Activated T-cell treated with anti-CD3 and anti-CD28 coated beads, Interleukin-2, amount 50 U/mL, for 48 hours (primary cell): Measurements from ENCODE around the gene ROR1.
"Not testable (repeated sequence)": the region's sequence is repeated elsewhere in the genome, so short reads cannot be mapped to it uniquely, and the experiment has no call there.

Experiments used
- DNase-seq, 2 experiments: peaks; one replicate each; pipeline ENCODE4 v3.0.0-alpha.2; 2020

ROR1 gene

DNA sequence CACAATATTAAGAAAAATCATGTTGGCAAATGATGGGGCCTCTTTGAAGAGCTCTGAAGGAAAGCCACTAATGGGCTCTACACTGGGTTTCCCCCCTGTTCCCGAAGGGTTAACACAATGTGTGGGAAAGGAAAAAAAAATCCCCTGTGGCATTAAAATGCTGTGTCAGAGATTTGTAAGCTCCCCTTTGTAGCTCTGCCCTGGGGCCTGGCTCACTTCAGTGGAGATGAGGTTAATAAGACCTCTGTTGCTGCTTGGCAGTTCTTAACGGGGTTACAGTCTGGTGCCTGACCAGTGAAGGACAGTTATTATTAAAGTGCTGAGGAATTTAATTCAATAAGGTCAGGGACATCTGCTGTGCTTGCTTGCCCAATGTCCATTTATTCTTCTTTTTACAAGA is 299.9 kb downstream of the ROR1 start:
- DNase-seq: no peak

GRCh38 chr1:64074767-64075166 is 300.9 kb downstream of the ROR1 start:
- no peak for DNase-seq

DNA sequence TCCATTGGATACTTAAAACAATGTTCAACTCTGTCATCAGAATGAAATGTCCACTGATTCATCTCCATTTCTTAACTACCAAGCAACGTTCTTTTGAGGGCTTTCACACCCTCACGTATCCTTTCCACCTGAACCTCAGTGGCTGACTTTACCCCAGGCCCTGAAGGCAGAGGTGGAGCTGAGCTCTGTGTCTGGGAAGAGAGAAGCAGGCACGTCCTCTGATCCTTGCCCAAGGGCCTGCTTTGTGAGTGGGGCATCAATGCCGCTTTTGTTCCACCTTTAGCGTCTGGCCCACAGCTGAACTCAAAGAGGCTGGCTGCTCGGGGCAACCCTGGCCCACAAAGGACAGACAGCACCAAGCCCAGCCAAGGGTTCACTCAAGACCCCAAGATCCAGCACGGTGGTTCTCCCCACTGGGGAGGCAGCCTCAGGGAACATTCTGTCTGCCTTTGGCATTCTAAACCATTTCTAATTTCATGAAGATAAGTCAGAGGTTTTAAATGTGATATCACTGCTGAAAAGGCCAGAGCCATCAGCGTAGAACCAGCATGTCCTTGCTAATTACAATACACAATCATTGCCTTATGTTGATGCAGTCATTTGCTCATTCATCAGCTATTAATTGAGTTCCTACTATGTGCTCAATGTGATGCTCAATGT is 303.6 kb downstream of the ROR1 start:
- DNase-seq: no peak

DNA sequence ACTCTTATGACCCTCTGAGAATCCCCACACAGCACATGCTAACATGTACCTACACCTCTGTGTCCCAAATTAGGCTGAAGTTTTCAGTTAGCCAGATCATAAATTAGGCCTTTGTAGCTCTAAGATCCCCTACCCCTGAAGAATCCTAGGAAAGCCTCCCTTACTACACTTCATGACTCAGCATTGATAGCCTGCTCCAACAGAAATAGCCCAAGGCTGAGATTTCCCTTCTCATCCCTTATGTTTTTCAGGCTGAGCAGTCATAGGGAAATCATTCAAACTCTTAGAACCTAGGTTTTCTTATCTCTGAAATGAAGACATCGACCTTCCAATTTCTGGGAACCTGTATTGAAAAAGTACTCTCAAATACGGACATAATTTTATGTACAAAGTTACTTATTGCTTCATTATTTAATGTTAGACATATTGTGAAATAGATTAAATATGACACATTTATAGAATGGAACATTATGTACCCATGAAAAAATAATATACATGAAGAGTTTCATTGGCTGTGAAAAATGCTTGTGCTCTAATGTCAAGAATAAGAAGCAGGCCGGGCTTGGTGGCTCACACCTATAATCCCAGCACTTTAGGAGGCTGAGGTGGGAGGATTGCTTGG is 307.2 kb downstream of the ROR1 start:
- DNase-seq: no peak

DNA sequence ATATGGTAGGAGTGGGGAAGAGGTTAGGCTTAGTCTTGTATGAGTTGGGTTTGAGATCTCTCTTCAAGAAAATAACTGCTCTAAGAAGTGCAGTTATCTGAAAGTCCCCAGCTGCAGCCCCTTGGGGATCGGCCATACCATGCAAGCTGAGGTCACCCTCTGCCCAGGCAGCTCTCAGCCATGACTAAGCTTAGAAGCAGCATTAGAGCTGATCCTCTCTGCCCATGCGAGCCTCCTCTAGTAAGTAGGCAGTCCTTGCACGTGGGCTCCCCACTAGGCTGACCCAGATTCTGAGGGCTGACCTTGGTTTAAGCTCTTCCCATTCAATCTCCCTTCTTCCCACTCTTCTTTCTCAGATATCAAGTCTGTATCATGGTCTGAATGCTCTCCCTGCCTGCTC is 308.6 kb downstream of the ROR1 start:
- no peak for DNase-seq

- no peak for DNase-seq
These were observed 310.6 kb downstream of the ROR1 start for GRCh38 chr1:64084451-64084850.

DNA sequence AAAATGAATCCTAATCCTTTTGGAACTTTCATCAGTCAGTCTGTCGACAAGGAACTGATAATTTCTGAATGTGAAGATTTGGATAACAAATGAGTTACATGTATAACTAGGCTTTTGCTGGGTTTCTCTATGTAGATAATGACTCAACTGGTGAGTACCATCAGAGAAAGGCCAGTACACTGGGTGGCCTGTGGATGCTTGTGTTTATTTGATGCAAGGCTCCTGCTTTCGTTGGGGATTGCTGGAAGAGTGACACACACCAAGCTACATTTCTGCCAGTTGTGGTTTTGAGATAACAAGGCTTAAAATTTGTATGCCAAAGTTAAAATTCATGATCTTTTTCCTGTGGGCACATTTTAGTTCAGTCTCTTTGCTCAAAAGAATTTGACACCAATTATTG is 314.0 kb downstream of the ROR1 start:
- DNase-seq: no peak

- no peak for DNase-seq
These were observed 316.6 kb downstream of the ROR1 start for GRCh38 chr1:64090436-64090835.

DNA sequence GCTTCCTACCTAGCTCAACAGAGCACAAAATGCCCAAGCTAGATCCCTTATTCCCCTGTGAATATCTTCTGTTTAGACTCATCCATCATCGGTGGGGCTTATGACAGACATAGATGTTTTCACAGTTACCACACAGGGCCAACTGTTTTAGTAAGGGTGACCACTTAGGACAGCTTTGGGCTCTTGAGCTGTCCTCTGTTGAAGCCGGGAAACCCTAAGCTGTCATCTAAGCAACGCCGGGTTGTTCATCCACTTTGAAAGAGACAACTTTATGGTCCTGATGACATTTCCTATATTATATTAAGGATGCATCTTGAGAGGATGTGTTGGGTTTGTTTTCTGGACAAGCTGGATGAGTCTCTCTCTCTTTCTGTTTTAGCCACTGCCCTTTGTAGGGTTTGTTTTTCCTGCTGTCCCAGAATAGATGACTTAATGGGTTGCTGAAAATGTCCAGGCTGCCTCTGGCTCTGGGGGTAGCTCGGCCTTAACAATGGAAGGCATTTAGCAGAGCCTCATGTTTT is 319.1 kb downstream of the ROR1 start:
- no peak for DNase-seq

- DNase-seq: no peak
These were observed 320.1 kb downstream of the ROR1 start for GRCh38 chr1:64093941-64094340.

- no peak for DNase-seq
These were observed 322.0 kb downstream of the ROR1 start for GRCh38 chr1:64095832-64096231.

DNA sequence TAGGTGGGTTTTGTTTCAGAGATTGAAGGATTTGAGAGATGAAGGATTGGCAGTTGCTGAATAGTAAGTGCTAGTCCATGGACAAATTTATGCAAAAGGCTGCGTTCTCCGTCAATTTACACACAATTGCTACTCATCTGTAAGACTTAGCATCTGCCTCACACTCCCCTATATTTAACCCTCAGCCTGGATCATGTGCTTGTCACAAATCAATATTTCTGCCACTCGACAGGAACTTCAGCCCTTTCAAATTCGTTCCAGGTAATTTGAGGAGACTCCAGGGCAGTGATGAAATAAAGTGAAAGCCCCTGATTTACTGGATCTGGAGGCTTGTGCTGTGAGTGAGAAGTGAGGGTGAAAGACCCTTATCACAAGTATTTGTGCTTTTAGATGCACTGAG is 324.0 kb downstream of the ROR1 start:
- no peak for DNase-seq

DNA sequence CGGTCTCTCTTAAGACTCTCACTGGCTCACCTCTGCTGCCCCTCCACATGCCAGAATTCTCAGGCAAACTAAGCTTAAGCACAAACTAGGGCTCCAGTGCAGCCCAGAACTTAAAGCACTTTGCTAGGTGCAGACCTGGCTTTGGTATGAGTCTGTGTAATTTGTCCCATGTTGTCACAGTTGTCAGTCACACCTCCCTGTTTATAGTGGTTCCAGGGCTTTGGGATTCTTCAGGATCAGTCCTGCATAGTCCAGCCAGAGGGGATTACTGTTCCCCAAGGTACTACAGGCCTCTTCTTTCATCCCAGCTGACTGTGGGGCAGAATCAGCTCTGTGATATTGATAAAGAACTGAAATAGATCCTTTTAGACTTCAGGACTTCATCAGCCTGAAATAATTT is 324.6 kb downstream of the ROR1 start:
- no peak for DNase-seq

DNA sequence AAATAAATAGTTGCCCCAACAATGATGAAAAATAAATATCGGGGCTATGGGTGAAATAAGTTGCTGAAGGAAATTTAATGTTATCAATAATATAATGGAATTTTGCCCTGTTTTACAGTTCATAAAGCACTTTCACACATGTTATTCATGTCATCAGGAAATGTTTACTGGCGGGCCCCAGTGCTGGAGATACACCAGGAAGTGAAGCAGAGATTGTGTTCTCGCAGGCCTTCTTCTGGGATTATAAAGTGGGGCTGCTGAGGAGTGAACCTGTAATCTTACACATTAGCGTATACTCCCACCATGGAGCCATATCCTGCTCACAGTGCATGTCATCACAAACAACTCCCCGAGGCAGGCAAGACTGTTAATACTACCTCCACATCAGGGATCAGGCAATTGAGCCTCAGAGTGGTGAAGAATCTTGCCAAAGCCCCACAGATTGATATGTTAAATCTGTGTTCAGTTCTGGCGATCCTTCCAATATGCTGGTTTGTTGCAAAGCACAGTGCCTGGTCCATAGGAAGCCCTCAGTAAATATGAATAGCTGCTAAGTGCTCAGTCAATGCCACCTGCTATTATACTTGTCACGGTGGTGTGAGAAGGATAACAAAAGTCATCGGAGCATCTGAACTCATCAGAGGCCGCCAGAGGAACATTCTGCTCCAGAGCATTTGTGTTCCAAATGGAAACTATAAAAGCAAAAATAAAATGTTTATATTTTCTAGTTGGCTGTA is 325.2 kb downstream of the ROR1 start:
- DNase-seq: no peak

DNA sequence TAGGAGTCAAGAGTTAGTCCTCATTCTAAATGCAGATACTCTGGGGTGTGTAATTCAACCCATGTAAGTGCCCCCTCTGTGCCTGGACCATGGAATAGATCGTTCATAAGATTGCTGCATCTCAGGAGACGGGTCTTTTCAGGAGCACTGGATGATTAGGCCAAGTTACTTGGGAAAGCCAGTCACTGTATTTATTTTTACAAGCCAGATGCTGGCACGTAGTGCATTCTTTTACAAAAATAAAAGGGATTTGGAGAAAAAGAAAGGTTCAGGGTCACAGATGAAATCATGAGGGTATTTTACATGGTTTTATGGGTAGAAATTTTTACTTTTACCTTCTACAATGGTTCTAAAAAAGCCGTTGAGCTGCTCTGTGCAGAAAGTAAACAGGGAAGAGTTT is 327.0 kb downstream of the ROR1 start:
- DNase-seq: no peak

DNA sequence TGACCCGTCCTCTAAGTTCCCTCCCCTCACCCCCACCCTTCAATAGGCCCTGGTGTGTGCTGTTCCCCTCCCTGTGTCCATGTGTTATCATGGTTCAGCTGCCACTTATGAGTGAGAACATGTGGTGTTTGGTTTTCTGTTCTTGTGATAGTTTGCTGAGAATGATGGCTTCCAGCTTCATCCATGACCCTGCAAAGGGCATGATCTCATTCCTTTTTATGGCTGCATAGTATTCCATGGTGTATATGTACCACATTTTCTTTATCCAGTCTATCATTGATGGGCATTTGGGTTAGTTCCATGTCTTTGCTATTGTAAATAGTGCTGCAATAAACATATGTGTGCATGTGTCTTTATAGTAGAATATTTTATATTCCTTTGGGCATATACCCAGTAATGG is 330.8 kb downstream of the ROR1 start:
- DNase-seq: not testable (repeated sequence)

GRCh38 chr1:64107118-64107519 is 333.3 kb downstream of the ROR1 start:
- DNase-seq: no peak

DNA sequence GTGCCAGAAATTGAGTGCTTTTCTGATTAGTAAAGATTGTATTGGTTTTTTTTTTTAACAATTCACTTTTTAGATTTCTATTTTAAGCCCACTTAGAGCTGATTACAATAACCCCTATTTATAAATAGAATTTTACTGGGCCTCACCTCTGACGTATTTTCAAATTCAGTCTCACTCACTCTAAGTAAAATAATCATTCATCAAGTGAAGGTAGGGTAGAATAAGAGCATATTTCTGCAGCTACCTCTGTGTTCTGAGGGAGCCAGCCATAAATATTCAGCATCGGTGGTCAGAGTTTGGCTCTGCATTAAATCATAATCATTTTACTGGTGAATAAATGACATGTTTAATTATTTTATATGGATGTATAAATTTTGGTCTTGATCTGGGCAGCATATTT is 333.8 kb downstream of the ROR1 start:
- DNase-seq: no peak

DNA sequence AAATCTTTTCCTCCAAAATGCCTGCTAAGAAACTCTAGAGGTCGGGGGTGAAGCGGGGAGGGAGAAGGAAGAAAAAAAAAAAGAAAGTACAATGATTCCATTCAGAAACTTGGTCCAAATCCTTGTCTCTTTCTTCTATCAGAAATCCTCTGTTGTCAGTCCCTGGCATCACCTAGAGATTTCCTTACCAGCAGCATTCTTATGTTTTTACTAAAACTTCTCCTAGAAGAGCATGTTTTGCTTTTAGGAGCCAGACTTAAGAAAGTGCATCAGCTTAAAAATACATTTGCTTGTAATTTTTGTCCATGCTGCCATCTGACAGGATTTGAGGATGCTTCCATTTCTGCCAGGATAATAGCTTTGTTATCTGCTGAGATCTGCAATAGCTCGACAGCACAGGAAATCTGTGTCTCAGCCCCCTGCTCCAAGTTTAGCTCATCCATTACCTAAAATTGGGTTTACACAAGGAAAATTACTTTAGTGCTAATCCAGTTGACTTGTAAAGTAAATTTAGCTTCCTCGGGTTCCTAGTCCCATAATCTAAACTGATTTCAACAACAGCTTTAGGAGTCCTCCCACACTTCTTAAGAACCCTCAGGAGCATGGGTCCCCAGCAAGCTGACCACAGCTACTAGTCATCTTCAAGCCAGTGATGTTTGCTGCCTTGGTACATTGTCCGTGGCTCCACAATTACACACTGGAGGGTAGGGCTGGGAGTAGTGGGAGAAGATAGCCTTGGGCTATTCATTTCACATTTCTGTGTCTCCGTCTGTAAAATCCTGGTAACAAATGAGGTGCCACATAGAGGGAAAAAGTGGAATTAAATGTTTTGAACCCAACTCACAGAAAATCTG is 337.3 kb downstream of the ROR1 start:
- no peak for DNase-seq

DNA sequence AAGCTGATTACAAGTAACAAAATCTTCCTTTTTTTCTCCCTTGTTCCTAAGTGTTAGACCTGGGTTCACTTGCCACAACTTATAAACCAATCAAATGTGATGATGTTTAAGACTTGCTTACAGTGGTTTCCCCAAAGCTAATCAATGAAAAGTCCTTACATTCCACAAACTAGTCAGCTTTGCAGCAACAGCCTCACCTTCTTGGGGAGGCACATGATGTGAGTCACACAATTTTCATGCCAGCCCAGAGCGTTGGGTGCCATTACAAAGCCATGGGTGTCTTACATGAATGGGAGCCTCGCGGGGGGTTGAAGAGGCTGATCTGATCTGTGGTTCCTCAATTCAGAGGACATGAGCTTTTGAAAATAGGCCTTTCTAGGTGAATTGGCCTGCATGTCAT is 338.0 kb downstream of the ROR1 start:
- DNase-seq: no peak

DNA sequence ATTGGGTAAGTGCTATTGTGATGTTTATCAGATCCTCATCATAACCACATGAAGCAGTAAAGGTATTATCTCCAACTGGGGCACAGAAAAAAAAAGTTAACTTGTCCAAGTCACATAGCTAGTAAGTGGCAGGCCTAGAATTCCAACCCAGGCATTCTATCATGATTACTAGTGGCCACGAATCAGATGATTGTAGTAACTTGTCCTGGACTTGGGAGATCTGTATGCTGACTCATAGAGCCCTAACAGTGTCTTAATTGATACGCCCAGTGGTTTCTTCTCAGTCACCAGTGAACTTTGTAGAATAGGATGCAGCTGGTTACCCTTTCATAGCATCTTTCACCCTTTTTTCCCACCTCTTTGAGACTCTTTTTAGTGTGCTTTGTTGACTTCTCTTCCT is 338.5 kb downstream of the ROR1 start:
- DNase-seq: no peak

DNA sequence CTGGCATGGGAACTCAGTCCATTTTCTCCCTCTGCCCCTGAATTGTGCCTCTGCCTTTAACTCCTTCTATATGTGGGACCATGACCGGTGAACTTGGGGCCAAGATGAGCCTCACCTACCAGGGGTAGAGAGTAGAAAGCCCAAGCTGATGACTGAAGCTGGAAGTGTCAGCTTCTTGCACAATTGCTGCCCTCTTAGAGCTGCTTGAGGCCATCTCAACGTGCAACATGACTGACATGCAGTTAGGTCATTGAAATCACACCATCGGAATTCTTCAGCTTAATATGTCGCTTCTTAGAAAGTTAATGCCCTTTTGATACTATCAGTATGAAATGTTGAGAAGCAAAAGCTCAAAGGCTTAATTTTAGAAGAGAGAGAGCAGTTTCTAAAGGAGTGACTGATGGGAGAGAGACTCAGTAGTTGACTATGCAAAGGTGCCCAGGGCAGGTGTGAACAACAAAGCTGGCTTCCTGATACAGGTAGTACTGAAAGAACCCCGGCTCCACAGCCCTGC is 340.3 kb downstream of the ROR1 start:
- DNase-seq: no peak

DNA sequence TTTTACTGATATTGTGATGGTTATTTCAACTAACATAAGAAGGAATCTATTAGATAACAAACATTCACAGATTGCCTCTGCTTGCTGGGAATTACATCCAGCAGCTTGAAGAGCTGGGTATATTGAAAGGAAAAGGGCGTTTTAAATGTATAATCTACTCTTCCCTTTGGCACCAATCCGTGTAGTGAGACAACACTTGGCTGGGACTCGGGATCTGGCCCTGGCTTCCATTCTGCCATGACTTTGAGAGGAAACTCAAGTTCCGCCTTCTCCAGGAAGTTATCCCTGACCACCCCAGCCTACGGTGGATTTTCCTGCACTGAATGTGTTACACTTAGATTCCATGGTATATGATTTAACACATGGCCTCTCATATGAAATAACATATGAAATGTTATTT is 342.7 kb downstream of the ROR1 start:
- no peak for DNase-seq
